Spleen (tissue), 7 donors: ENCODE results near the gene DGCR6.
"Not testable (repeated sequence)": the region's sequence is repeated elsewhere in the genome, so short reads cannot be mapped to it uniquely, and the experiment has no call there.

ENCODE experiments used
- POLR2A ChIP-seq, 3 donors: fragments of 450-650 bp; IDR thresholded peaks; one replicate each; pipeline ENCODE4 v1.5.1; 2017; ENCODE audit warnings: antibody characterized with exemption in 3 of 3, mild to moderate bottlenecking in 1 of 3
- TF ChIP-seq, protein P1 (sequence below), 11 experiments: fragments of 200-600 bp in 7 of 11; fragments of 450-650 bp in 4 of 11; sonication (generic) in 4 of 11; IDR thresholded peaks in 8 of 11; conservative IDR thresholded peaks in 3 of 11; 1 replicate in 7 of 11; 2 replicates in 4 of 11; pipeline versions ENCODE4 v1.4.0 to v1.8.0; 2016 to 2021; ENCODE audit warnings: antibody characterized with exemption in 11 of 11, inconsistent platforms in 4 of 11, mild to moderate bottlenecking in 1 of 11
- donor health status: DM: no; HTN: no; CAD: no; lungs with moderate emphysema.
- donor health status: DM: no; HTN: no; CAD: no.
- donor health status: DM: no; HTN: no; CAD: no.

DNA sequence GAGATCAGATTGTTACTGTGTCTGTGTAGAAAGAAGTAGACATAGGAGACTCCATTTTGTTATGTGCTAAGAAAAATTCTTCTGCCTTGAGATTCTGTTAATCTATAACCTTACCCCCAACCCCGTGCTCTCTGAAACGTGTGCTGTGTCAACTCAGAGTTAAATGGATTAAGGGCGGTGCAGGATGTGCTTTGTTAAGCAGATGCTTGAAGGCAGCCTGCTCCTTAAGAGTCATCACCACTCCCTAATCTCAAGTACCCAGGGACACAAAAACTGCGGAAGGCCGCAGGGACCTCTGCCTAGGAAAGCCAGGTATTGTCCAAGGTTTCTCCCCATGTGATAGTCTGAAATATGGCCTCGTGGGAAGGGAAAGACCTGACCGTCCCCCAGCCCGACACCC lies 32.6 kb downstream of the DGCR6 start:
- TF ChIP-seq, protein P1, sequence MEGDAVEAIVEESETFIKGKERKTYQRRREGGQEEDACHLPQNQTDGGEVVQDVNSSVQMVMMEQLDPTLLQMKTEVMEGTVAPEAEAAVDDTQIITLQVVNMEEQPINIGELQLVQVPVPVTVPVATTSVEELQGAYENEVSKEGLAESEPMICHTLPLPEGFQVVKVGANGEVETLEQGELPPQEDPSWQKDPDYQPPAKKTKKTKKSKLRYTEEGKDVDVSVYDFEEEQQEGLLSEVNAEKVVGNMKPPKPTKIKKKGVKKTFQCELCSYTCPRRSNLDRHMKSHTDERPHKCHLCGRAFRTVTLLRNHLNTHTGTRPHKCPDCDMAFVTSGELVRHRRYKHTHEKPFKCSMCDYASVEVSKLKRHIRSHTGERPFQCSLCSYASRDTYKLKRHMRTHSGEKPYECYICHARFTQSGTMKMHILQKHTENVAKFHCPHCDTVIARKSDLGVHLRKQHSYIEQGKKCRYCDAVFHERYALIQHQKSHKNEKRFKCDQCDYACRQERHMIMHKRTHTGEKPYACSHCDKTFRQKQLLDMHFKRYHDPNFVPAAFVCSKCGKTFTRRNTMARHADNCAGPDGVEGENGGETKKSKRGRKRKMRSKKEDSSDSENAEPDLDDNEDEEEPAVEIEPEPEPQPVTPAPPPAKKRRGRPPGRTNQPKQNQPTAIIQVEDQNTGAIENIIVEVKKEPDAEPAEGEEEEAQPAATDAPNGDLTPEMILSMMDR (IDR thresholded peaks at IDR 0.05 in 8 of 11, conservative IDR thresholded peaks at IDR 0.05 in 3 of 11): not testable (repeated sequence)
- not testable (repeated sequence) for TF ChIP-seq POLR2A (IDR thresholded peaks at IDR 0.05)
